Measurements from ENCODE around the gene SLC35B1. TPM values are rescaled to one million over a fixed set of nuclear protein-coding genes. Genes with fewer than 3 reads are reported as not detected.

SLC35B1 gene
- total and polyA plus RNA-seq, 10 of the 15 experiments (the other 5 are each of a cell fraction or from before 2014, with no cell fraction given): 40.0 to 113 (median 51.6) TPM

GRCh38 chr17:49752508-49752907 lies 44.7 kb upstream of the SLC35B1 start:
- Histone ChIP-seq H3K27me3 (replicated peaks in 1 of 2; ENCODE audit: control insufficient read depth in 2 of 2, insufficient read depth in 2 of 2, low read length in 1 of 2) (no peaks in the 10 kb centered on the region), H3K36me3 (ENCODE audit: control insufficient read depth in 2 of 2, insufficient read depth in 2 of 2, low read length in 1 of 2) (peaks cover 0 to 4% of the 10 kb centered on the region in 2 experiments; a peak in 1 of 4 replicates), H3K4me3 (no peak overlapping the region), H3K79me2 (ENCODE audit: control insufficient read depth, insufficient read depth, low read length) (peaks cover 15% of the 10 kb centered on the region), H3K9ac (ENCODE audit: control insufficient read depth, insufficient read depth, low read length) (no peak overlapping the region), H3K4me1 (ENCODE audit: control insufficient read depth, insufficient read depth, low read length) (peaks cover 35% of the 10 kb centered on the region), H2AFZ (ENCODE audit: control insufficient read depth, low read depth, low read length) (no peak overlapping the region), H3K4me2 (ENCODE audit: control insufficient read depth, insufficient read depth) (no peak overlapping the region), H4K20me1 (ENCODE audit: control insufficient read depth, insufficient read depth) (no peaks in the 10 kb centered on the region), H3K27ac (ENCODE audit: control insufficient read depth, insufficient read depth) (no peak overlapping the region), H3K9me3 (replicated peaks; ENCODE audit: control insufficient read depth, insufficient read depth, low read length) (no peaks in the 10 kb centered on the region)
- WGBS (ENCODE audit: insufficient coverage, insufficient replicate concordance, low lambda C conversion rate, missing lambda C conversion rate): 84% methylated on average over 3 of the region's 3 CpGs
- ChIA-PET RAD21 (ENCODE audit: unreplicated experiment) (no interaction called here), POLR2A (interaction anchor here (0.8 to 1.7 kb wide), 2 partner anchors 9 to 10 kb away, joined by 4 to 5 read pairs; no protein-coding TSS in a partner anchor), SMC1A (ENCODE audit: uncharacterized antibody, unreplicated experiment) (interaction anchor here (0.7 to 7.6 kb wide), 5 partner anchors 10 to 46 kb away, joined by 3 to 128 read pairs (median 3); partner anchors contain the start of gene FAM117A), CTCF (interaction anchor here (0.6 to 1.5 kb wide), 5 partner anchors 9 to 318 kb away, joined by 3 to 4 read pairs (median 3); partner anchors contain the start of gene SLC35B1)
- no peak for DNase-seq (ENCODE audit: low read depth, low spot score)
- no peak for ATAC-seq
- in situ Hi-C loops (cut with MboI) (no loop called here), intact Hi-C loops (cut with micrococcal nuclease; ENCODE audit: unreplicated experiment) (no loop called here)
- BruUV-seq (replicated peaks): no TSS peak
- TF ChIP-seq EZH2 (IDR thresholded peaks at IDR 0.05; ENCODE audit: borderline replicate concordance, control insufficient read depth, low read depth, low read length) (no peak), MYB (IDR thresholded peaks at IDR 0.05; ENCODE audit: borderline replicate concordance, low read depth, low read length) (no peak), GABPA (IDR thresholded peaks at IDR 0.05; ENCODE audit: low read depth) (no peak), NFYB (IDR thresholded peaks at IDR 0.05; ENCODE audit: insufficient read depth, low read depth, low read length) (no peak), SREBF2 (IDR thresholded peaks at IDR 0.05; ENCODE audit: low read length) (no peak), MTA2 (IDR thresholded peaks at IDR 0.05; ENCODE audit: low read depth) (no peak), GATAD2B (conservative IDR thresholded peaks at IDR 0.05; ENCODE audit: low read depth) (no peak), ZNF24 (IDR thresholded peaks at IDR 0.05) (no peak), BHLHE40 (IDR thresholded peaks at IDR 0.05; ENCODE audit: borderline replicate concordance in 1 of 2, low read depth in 2 of 2, low read length in 1 of 2) (no peak), CHD4 (IDR thresholded peaks at IDR 0.05) (no peak), SMARCA5 (IDR thresholded peaks at IDR 0.05) (no peak), NR2C1 (IDR thresholded peaks at IDR 0.05) (no peak), BCL11A (IDR thresholded peaks at IDR 0.05; ENCODE audit: low read depth, low read length) (no peak), TCF3 (IDR thresholded peaks at IDR 0.05; ENCODE audit: borderline replicate concordance, insufficient read depth, low read depth, low read length) (no peak)
- TF ChIP-seq, protein P1, sequence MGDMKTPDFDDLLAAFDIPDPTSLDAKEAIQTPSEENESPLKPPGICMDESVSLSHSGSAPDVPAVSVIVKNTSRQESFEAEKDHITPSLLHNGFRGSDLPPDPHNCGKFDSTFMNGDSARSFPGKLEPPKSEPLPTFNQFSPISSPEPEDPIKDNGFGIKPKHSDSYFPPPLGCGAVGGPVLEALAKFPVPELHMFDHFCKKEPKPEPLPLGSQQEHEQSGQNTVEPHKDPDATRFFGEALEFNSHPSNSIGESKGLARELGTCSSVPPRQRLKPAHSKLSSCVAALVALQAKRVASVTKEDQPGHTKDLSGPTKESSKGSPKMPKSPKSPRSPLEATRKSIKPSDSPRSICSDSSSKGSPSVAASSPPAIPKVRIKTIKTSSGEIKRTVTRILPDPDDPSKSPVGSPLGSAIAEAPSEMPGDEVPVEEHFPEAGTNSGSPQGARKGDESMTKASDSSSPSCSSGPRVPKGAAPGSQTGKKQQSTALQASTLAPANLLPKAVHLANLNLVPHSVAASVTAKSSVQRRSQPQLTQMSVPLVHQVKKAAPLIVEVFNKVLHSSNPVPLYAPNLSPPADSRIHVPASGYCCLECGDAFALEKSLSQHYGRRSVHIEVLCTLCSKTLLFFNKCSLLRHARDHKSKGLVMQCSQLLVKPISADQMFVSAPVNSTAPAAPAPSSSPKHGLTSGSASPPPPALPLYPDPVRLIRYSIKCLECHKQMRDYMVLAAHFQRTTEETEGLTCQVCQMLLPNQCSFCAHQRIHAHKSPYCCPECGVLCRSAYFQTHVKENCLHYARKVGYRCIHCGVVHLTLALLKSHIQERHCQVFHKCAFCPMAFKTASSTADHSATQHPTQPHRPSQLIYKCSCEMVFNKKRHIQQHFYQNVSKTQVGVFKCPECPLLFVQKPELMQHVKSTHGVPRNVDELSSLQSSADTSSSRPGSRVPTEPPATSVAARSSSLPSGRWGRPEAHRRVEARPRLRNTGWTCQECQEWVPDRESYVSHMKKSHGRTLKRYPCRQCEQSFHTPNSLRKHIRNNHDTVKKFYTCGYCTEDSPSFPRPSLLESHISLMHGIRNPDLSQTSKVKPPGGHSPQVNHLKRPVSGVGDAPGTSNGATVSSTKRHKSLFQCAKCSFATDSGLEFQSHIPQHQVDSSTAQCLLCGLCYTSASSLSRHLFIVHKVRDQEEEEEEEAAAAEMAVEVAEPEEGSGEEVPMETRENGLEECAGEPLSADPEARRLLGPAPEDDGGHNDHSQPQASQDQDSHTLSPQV (IDR thresholded peaks at IDR 0.05): no peak
- TF ChIP-seq, protein P2, sequence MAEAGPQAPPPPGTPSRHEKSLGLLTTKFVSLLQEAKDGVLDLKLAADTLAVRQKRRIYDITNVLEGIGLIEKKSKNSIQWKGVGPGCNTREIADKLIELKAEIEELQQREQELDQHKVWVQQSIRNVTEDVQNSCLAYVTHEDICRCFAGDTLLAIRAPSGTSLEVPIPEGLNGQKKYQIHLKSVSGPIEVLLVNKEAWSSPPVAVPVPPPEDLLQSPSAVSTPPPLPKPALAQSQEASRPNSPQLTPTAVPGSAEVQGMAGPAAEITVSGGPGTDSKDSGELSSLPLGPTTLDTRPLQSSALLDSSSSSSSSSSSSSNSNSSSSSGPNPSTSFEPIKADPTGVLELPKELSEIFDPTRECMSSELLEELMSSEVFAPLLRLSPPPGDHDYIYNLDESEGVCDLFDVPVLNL (IDR thresholded peaks at IDR 0.05; ENCODE audit: low read depth, low read length): no peak
- TF ChIP-seq, protein P3, sequence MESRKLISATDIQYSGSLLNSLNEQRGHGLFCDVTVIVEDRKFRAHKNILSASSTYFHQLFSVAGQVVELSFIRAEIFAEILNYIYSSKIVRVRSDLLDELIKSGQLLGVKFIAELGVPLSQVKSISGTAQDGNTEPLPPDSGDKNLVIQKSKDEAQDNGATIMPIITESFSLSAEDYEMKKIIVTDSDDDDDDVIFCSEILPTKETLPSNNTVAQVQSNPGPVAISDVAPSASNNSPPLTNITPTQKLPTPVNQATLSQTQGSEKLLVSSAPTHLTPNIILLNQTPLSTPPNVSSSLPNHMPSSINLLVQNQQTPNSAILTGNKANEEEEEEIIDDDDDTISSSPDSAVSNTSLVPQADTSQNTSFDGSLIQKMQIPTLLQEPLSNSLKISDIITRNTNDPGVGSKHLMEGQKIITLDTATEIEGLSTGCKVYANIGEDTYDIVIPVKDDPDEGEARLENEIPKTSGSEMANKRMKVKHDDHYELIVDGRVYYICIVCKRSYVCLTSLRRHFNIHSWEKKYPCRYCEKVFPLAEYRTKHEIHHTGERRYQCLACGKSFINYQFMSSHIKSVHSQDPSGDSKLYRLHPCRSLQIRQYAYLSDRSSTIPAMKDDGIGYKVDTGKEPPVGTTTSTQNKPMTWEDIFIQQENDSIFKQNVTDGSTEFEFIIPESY (IDR thresholded peaks at IDR 0.05): no peak
- TF ChIP-seq, protein P4, sequence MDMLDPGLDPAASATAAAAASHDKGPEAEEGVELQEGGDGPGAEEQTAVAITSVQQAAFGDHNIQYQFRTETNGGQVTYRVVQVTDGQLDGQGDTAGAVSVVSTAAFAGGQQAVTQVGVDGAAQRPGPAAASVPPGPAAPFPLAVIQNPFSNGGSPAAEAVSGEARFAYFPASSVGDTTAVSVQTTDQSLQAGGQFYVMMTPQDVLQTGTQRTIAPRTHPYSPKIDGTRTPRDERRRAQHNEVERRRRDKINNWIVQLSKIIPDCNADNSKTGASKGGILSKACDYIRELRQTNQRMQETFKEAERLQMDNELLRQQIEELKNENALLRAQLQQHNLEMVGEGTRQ (IDR thresholded peaks at IDR 0.05; ENCODE audit: borderline replicate concordance, low read depth, low read length): no peak
- no peak for FAIRE-seq
